HG03196 (cell line): ENCODE measurements around the gene CITED4.

Experiments
- ATAC-seq: cut with Tn5 transposase; IDR thresholded peaks from one replicate; pipeline ENCODE4 v1.9.1; 2021; ENCODE audit not compliant: unreplicated experiment

Gene CITED4

DNA sequence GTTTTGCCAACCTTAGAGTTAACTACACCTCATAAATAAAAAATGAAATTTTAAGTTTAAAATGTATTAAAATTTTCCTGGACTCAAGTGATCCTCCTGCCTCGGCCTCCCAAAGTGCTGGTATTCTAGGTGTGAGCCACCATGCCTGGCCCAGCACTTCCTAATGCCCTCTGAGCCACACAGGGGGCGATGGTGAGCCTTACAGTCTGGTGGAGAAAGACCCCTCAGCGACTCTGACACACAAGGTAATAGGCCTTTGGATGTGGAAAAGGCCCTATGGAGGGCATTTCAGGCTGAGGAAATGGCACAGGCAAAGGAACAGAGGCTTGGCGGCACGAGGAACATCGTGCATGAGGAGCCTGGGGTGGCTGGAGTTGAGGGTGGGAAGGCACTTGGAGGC is 6.7 kb downstream of the CITED4 start:
- ATAC-seq: no peak

DNA sequence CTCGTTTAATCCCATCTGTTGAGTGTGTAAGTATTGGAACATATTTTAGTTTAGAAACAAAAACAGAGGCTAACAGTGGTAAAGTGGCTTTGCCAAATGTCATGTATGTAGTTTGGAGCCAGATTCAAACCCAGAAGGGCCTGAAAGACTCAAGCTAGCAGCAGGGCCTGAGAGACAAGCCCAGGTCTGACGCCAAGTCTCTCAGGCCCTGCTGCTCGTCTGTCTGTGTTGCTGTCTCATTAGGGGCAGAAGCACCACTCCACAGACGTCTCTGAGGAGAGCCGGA is 8.3 kb downstream of the CITED4 start:
- no peak for ATAC-seq

DNA sequence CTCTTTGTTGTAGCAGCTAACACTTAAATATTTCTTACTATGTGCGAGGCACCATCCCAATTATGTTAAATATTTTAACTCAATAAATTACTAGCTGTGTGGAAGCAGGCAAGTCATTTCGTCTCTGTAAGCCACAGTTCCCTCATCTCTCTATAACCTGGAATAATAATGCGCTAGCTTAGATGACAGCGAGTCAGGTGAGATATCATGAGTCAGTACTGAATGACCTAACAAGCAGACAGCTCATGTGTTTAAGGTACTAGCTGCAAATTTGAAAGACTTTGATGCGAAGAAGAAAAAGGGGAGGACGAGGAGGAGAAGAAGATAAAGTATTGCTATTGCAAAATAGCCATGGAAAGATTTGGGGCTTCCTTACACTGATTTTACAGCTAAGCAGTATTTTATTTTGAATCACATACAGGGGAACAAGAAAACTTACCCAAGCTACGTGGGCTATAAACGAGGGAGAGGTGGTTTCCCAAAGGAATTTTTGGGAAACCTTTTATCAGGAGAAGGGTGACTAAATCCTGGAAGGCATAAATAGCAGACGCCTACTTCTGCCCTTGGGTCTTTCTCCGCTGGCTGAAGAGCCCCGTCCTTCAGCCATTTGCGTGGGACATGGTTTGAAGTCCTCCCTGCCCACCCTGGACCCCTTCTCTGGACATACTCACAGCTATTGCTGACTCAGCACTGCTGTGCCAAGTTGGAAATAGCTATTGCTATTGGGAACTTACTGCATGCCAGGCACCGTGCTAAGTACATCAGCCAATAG is 8.9 kb downstream of the CITED4 start:
- no peak for ATAC-seq

GRCh38 chr1:40851643-40852042 is 10.5 kb downstream of the CITED4 start:
- ATAC-seq: no peak

- ATAC-seq: peak; percentile 48
These were observed 12.2 kb downstream of the CITED4 start for GRCh38 chr1:40849801-40850592.

GRCh38 chr1:40848530-40849189 is 13.5 kb downstream of the CITED4 start:
- no peak for ATAC-seq

- ATAC-seq: no peak
These were observed 15.0 kb downstream of the CITED4 start for GRCh38 chr1:40847023-40847745.

DNA sequence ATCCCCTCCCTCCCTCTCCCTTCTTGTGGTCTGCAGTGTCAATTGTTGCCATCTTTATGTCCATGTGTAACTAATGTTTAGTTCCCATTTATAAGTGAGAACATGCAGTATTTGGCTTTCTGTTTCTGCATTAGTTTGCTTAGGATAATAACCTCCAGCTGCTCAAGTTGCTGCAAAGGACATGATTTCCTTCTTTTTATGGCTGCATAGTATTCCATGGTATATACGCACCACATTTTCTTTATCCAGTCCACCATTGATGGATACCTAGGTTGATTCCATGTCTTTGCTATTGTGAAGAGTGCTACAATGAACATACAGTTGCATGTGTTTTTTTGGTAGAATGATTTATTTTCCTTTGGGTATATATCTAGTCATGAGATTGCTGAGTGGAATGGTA is 16.3 kb downstream of the CITED4 start:
- ATAC-seq: no peak

DNA sequence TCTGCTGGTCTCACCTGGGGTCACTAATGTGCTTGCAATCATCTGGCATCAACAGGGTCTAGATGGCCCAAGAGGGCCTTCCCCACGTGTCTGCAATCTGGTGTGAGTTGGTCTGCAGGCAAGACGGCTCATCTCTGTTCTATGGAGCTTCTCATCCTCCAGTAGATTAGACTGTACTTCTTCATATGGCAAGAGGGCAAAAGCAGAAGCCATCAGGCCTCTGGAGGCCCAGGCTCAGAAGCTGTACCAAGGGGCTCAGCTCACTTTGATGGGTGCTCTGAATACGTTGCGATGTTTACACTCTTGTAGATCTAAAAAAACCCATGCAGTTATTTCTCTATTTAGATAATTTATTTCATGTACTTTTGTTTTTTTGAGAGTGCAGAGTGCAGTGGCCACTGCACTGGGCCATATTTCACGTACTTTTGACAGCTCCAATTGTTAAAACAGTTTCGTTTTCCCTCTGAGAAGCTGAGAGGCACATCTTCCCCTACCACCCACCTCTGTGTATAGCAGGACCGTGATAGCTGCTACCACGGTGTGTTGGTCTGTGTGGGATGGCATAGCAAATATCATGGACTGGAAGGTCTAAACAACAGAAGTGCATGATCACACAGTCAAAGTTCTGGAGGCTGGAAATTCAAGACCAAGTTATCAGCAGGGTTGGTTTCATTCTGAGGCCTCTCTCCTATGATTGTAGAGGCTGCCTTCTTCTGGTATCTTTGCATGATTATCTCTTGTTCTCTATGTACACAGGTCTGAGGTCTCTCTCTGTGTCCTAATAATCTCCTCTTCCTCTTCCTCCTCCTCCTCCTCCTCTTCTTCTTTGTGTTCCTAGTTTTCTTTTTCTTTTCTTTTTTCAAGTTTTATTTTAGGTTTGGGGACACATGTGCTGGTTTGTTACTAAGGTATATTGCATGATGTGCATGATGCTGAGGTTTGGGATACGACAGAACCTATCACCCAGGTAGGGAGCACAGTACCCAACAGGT is 17.0 kb downstream of the CITED4 start:
- no peak for ATAC-seq

GRCh38 chr1:40844079-40844478 is 18.1 kb downstream of the CITED4 start:
- ATAC-seq: no peak

DNA sequence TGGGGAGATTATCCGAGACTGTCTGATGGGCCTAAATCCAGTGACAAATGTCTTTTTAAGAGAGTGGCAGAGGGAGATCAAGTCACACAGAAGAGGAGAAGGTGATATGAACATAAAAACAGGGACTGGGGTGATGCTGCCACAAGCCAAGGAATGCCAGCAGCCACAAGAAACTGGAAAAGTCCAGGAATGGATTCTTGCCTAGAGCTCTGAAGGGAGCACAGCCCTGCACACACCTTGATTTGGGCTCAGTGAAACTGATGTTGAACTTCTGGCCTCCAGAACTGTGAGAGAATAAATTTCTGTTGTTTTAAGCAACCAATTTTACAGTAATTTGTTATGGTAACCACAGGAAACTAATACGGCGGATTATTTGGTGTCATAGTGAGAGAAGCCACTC is 19.5 kb downstream of the CITED4 start:
- no peak for ATAC-seq

DNA sequence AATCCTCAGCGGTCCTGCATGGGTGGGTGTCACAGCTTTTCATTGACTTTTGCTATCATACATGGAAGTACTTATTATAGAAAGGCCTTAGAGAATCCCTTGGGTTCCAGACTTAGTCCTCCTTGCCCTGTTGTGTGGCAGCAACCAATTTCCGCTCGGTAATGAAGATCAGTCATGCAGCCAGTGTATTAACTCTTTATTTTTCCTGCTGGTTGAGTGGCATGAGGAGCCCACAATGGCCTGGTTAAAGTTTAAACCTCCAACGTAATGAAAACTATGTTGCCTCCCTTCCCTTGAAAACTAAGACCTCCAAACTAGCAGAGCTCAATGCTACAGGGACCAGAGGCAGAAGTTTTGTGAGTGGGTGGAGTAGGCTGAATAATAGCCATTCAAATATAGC is 20.0 kb downstream of the CITED4 start:
- ATAC-seq: no peak

DNA sequence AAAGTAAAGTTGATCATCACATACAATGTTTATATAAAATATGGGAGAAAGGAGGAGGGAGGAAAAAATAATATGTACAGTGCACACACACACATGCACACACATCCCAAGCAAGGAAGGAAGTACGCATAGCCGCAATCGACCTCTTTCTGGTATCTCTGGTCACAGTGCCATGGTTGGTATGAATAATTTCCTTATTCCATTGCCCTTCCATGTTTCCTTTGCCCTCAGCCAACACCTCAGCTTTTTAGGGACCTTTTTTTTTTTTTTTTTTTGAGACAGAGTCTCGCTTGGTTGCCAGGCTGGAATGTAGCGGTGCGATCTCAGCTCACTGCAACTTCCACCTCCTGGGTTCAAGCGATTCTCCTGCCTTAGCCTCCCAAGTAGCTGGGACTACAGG is 20.6 kb downstream of the CITED4 start:
- no peak for ATAC-seq

- no peak for ATAC-seq
These were observed 21.4 kb downstream of the CITED4 start for GRCh38 chr1:40840526-40841323.

DNA sequence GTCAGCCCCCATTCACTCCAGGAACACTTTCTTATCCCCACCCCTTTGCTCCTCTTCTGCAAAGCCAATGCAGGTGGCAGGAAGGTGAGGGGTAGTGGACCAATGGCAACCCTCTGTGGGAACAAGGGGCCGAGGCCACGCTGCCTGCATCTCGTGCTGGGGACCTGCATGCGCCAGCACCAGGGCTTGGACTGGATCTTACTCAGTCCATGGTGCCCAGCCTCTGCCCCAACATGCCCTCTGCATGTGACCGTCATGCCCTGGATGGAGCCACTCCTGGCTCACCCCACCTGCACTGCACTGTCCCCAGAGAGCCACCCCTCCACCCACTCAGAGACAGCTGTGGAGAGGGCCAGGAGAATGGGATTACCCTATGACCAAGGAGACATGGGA is 22.2 kb downstream of the CITED4 start:
- no peak for ATAC-seq

- ATAC-seq: no peak
These were observed 22.9 kb downstream of the CITED4 start for GRCh38 chr1:40838980-40839942.

- no peak for ATAC-seq
These were observed 23.9 kb downstream of the CITED4 start for GRCh38 chr1:40838045-40838979.
